Spleen (tissue), 11 donors: ENCODE results near the gene PTPRN2. TPM values are rescaled to one million over a fixed set of nuclear protein-coding genes. Genes with fewer than 3 reads are reported as not detected.

Experiments
- DNase-seq: peaks from one replicate; pipeline ENCODE4 v3.0.0-alpha.2; 2020
- H3K27ac ChIP-seq, 8 donors: fragments of 200-600 bp; sonication (generic) in 7 of 8; 1 replicate in 4 of 8; 2 replicates in 4 of 8; pipeline versions ENCODE4 v1.5.0 to v1.8.0; 2016 to 2021; ENCODE audit warnings: inconsistent platforms in 4 of 8, mild to moderate bottlenecking in 4 of 8, moderate library complexity in 1 of 8
- H3K27me3 ChIP-seq, 7 donors: fragments of 200-600 bp; sonication (generic) in 6 of 7; replicated peaks in 1 of 7; 1 replicate in 4 of 7; 2 replicates in 3 of 7; pipeline versions ENCODE4 v1.5.0 to v1.8.0; 2016 to 2021; ENCODE audit warnings: inconsistent platforms in 3 of 7, mild to moderate bottlenecking in 1 of 7
- H3K36me3 ChIP-seq, 6 donors: fragments of 200-600 bp; sonication (generic) in 5 of 6; 1 replicate in 4 of 6; 2 replicates in 2 of 6; pipeline versions ENCODE4 v1.5.0 to v1.8.0; 2016 to 2021; ENCODE audit warnings: inconsistent platforms in 2 of 6
- H3K4me1 ChIP-seq, 6 donors: fragments of 200-600 bp; sonication (generic) in 5 of 6; 1 replicate in 3 of 6; 2 replicates in 3 of 6; pipeline versions ENCODE4 v1.5.0 to v1.8.0; 2016 to 2021; ENCODE audit warnings: inconsistent platforms in 3 of 6
- H3K4me3 ChIP-seq, 8 donors: fragments of 200-600 bp; sonication (generic) in 7 of 8; 1 replicate in 4 of 8; 2 replicates in 4 of 8; pipeline versions ENCODE4 v1.5.0 to v1.8.0; 2016 to 2021; ENCODE audit warnings: inconsistent platforms in 4 of 8, mild to moderate bottlenecking in 4 of 8, moderate library complexity in 2 of 8
- H3K9me3 ChIP-seq, 8 donors: fragments of 200-600 bp; sonication (generic) in 7 of 8; 1 replicate in 4 of 8; 2 replicates in 4 of 8; pipeline versions ENCODE4 v1.5.0 to v1.8.0; 2016 to 2021; ENCODE audit warnings: inconsistent platforms in 4 of 8
- CTCF ChIP-seq, 11 experiments: fragments of 200-600 bp in 7 of 11; fragments of 450-650 bp in 4 of 11; sonication (generic) in 4 of 11; IDR thresholded peaks in 8 of 11; conservative IDR thresholded peaks in 3 of 11; 1 replicate in 7 of 11; 2 replicates in 4 of 11; pipeline versions ENCODE4 v1.4.0 to v1.8.0; 2016 to 2021; ENCODE audit warnings: antibody characterized with exemption in 11 of 11, inconsistent platforms in 4 of 11, mild to moderate bottlenecking in 1 of 11
- POLR2A ChIP-seq, 3 donors: fragments of 450-650 bp; IDR thresholded peaks; one replicate each; pipeline ENCODE4 v1.5.1; 2017; ENCODE audit warnings: antibody characterized with exemption in 3 of 3, mild to moderate bottlenecking in 1 of 3
- POLR2AphosphoS5 ChIP-seq, 3 donors: sonication (generic); formaldehyde crosslinking; IDR thresholded peaks; one replicate each; pipeline ENCODE4 v1.5.1; 2017; ENCODE audit warnings: antibody characterized with exemption in 3 of 3
- WGBS, 5 donors: extraction: QIAGEN DNeasy Blood & Tissue Kit in 3 of 5; methylation state at CpG; one replicate each; pipeline versions ENCODE4 v1.1.5 to v1.1.7; 2013 to 2018; 5-methylcytosine and 5-hydroxymethylcytosine counted together
- intact Hi-C: fragments of 100-400 bp; cut with DNase I; formaldehyde crosslinking; loops from one replicate; pipeline ENCODE4 v1.15.0; 2023; ENCODE audit warnings: low total_unique reads
- polyA plus RNA-seq, 3 donors: library from polyadenylated mRNA; stranded (reverse); fragments of 200-250 nt; gene quantifications; one replicate each; pipeline ENCODE4 v1.2.1, GENCODE V29; 2013
- total RNA-seq, 7 donors: library from RNA; depleted of rRNA in 3 of 7; stranded (reverse); fragments of >200 nt in 3 of 7; fragmentation: NEBNext Ultra II Directional in 4 of 7; extraction: Animal tissue kit (Norgen Biotek cat#: 25700) in 4 of 7; gene quantifications; one replicate each; pipeline versions ENCODE4 v1.1.0 to v1.2.1, GENCODE V29; 2016 to 2021
- donor health status: healthy with polysubstance abuse.
- donor health status: DM: no; HTN: no; CAD: no; lungs with moderate emphysema.
- donor health status: DM: no; HTN: no; CAD: no.
- donor health status: Bipolar disorder and iron deficiency.
- donor health status: healthy.
- donor health status: DM: no; HTN: no; CAD: no.
- donor health status: DM: yes; HTN: yes; CAD: no.

Gene PTPRN2
- total and polyA plus RNA-seq, 10 donors = 7.0 to 22.8 (median 16.8) TPM

GRCh38 chr7:157676456-157677255 lies 911.0 kb downstream of the PTPRN2 start:
- intact Hi-C loops = no loop called here
- no peak for TF ChIP-seq CTCF (IDR thresholded peaks at IDR 0.05 in 8 of 11, conservative IDR thresholded peaks at IDR 0.05 in 3 of 11)
- TF ChIP-seq POLR2A (IDR thresholded peaks at IDR 0.05) = no peak
- no peak for TF ChIP-seq POLR2AphosphoS5 (IDR thresholded peaks at IDR 0.05)
- DNase-seq = peak; percentile 58
- Histone ChIP-seq H3K4me3 (no peak overlapping the region), H3K4me1 (no peaks in the 10 kb centered on the region), H3K27me3 (peaks cover 0 to 88% (median 27%) of the 10 kb centered on the region in 7 donors), H3K36me3 (no peaks in the 10 kb centered on the region), H3K9me3 (no peaks in the 10 kb centered on the region), H3K27ac (no peak overlapping the region)
- WGBS, 5 donors = 64 to 70% (median 69%) methylated on average over 15 to 19 of the region's 19 CpGs

DNA sequence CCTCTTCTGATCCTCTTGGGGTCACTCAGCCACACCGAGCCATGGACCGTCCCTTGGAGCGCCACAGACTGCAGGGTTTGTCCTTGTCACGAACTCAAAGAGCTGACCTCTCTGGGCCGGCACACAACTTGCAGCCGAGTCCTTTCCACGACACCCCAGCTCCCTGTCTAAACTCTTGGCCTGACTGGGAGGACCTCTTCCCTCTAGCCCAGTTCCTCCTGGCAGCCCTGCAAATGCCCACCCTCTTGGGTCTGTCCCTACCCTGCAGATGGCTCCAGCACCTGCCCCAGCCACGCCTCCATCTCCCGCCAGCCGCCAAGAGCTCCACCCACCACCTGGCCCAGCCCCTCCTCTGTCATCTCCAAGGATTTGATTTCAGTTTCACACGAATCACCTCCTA lies 911.6 kb downstream of the PTPRN2 start:
- Histone ChIP-seq H3K27me3 (peaks cover 0 to 88% (median 20%) of the 10 kb centered on the region in 7 donors), H3K4me3 (no peak overlapping the region), H3K27ac (no peak overlapping the region), H3K4me1 (no peaks in the 10 kb centered on the region), H3K36me3 (no peaks in the 10 kb centered on the region), H3K9me3 (no peaks in the 10 kb centered on the region)
- DNase-seq = peak; percentile 62
- 82 to 93% (median 88%) methylated on average over 11 of the region's 11 CpGs for WGBS, 5 donors
- no peak for TF ChIP-seq CTCF (IDR thresholded peaks at IDR 0.05 in 8 of 11, conservative IDR thresholded peaks at IDR 0.05 in 3 of 11)
- TF ChIP-seq POLR2AphosphoS5 (IDR thresholded peaks at IDR 0.05) = no peak
- TF ChIP-seq POLR2A (IDR thresholded peaks at IDR 0.05) = no peak
- intact Hi-C loops = no loop called here

- peak; percentile 54 for DNase-seq
Observed at GRCh38 chr7:157675427-157675927, 912.1 kb downstream of the PTPRN2 start.

More at GRCh38 chr7:157675427-157675927, 912.1 kb downstream of the PTPRN2 start:
- 91 to 95% (median 91%) methylated on average over 21 of the region's 21 CpGs for WGBS, 5 donors
- Histone ChIP-seq H3K27me3 (peaks cover 0 to 88% (median 19%) of the 10 kb centered on the region in 7 donors), H3K4me1 (no peaks in the 10 kb centered on the region), H3K4me3 (no peak overlapping the region), H3K27ac (no peak overlapping the region), H3K9me3 (no peaks in the 10 kb centered on the region), H3K36me3 (no peaks in the 10 kb centered on the region)
- no peak for TF ChIP-seq POLR2A (IDR thresholded peaks at IDR 0.05)
- no peak for TF ChIP-seq CTCF (IDR thresholded peaks at IDR 0.05 in 8 of 11, conservative IDR thresholded peaks at IDR 0.05 in 3 of 11)
- TF ChIP-seq POLR2AphosphoS5 (IDR thresholded peaks at IDR 0.05) = no peak
- intact Hi-C loops = no loop called here
